ENCODE data around the gene JARID2. TPM values are rescaled to one million over a fixed set of nuclear protein-coding genes. Genes with fewer than 3 reads are reported as not detected.

The JARID2 gene
- polyA plus RNA-seq, 1 donor (not counting 4 experiments of a cell fraction or from before 2014, with no cell fraction given): 11.0 TPM

DNA sequence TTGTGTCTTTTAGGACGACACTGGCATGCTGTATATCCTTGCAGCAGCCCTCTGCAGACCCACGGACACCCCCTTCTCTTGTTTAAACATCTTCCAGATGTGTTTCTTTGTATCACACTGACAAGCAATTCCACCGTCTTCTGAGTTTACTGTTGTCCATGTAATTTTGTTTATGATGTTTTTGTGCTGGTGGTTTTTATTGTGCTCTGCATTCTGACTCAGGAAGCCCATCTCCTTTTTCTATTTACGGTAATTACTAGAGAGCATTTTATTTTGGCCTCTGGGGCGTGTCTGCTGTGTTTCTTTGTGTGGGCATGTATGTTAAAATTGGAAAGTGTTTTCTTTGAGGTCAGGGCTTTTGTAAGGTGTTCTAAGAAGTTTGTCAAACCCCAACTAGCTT, 111.9 kb downstream of the JARID2 start:
- Histone ChIP-seq H3K36me3 (ENCODE audit: control insufficient read depth in 2 of 2, extremely low read depth in 1 of 2, insufficient read depth in 2 of 2, low read length in 2 of 2) (peaks cover 0 to 10% of the 10 kb centered on the region in 2 experiments), H3K4me3 (ENCODE audit: control insufficient read depth in 2 of 3, extremely low read depth in 1 of 3, insufficient read depth in 2 of 3, low read depth in 1 of 3, low read length in 3 of 3) (no peak overlapping the region), H3K79me2 (ENCODE audit: control insufficient read depth, insufficient read depth, low read length) (peaks cover 94% of the 10 kb centered on the region), H3K9me3 (ENCODE audit: control insufficient read depth, low read depth, low read length) (no peaks in the 10 kb centered on the region), H3K9me1 (ENCODE audit: control insufficient read depth, extremely low read depth, insufficient read depth, low read length) (no peaks in the 10 kb centered on the region), H3K27ac (ENCODE audit: control insufficient read depth, insufficient read depth, low read length) (no peak overlapping the region), H4K20me1 (ENCODE audit: control insufficient read depth, extremely low read depth, insufficient read depth, low read length) (peaks cover 8% of the 10 kb centered on the region), H3K4me2 (ENCODE audit: control insufficient read depth, extremely low read depth, insufficient read depth, low read depth, low read length) (no peak overlapping the region), H3K27me3 (ENCODE audit: control insufficient read depth, extremely low read depth, insufficient read depth, low read length) (no peaks in the 10 kb centered on the region), H3K9ac (ENCODE audit: control insufficient read depth, extremely low read depth, insufficient read depth, low read length) (no peak overlapping the region), H3K4me1 (ENCODE audit: control insufficient read depth, extremely low read depth, insufficient read depth, low read length) (peaks cover 7% of the 10 kb centered on the region), H2AFZ (ENCODE audit: control insufficient read depth, low read length) (no peak overlapping the region)
- DNase-seq (ENCODE audit: low read depth, low spot score) (no peak), FAIRE-seq (no peak)
- dilution Hi-C loops (cut with MboI; ENCODE audit: extremely low pct_ligation_motif_present, low sequenced_read_pairs): no loop called here
- TF ChIP-seq, protein P1, sequence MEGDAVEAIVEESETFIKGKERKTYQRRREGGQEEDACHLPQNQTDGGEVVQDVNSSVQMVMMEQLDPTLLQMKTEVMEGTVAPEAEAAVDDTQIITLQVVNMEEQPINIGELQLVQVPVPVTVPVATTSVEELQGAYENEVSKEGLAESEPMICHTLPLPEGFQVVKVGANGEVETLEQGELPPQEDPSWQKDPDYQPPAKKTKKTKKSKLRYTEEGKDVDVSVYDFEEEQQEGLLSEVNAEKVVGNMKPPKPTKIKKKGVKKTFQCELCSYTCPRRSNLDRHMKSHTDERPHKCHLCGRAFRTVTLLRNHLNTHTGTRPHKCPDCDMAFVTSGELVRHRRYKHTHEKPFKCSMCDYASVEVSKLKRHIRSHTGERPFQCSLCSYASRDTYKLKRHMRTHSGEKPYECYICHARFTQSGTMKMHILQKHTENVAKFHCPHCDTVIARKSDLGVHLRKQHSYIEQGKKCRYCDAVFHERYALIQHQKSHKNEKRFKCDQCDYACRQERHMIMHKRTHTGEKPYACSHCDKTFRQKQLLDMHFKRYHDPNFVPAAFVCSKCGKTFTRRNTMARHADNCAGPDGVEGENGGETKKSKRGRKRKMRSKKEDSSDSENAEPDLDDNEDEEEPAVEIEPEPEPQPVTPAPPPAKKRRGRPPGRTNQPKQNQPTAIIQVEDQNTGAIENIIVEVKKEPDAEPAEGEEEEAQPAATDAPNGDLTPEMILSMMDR (optimal IDR thresholded peaks at IDR 0.05 in 1 of 3, IDR thresholded peaks at IDR 0.05 in 1 of 3, conservative IDR thresholded peaks at IDR 0.05 in 1 of 3; ENCODE audit: extremely low read depth in 1 of 3, insufficient read depth in 2 of 3, low read length in 3 of 3): no peak
- no peak for TF ChIP-seq EZH2 (IDR thresholded peaks at IDR 0.05; ENCODE audit: low read length)

DNA sequence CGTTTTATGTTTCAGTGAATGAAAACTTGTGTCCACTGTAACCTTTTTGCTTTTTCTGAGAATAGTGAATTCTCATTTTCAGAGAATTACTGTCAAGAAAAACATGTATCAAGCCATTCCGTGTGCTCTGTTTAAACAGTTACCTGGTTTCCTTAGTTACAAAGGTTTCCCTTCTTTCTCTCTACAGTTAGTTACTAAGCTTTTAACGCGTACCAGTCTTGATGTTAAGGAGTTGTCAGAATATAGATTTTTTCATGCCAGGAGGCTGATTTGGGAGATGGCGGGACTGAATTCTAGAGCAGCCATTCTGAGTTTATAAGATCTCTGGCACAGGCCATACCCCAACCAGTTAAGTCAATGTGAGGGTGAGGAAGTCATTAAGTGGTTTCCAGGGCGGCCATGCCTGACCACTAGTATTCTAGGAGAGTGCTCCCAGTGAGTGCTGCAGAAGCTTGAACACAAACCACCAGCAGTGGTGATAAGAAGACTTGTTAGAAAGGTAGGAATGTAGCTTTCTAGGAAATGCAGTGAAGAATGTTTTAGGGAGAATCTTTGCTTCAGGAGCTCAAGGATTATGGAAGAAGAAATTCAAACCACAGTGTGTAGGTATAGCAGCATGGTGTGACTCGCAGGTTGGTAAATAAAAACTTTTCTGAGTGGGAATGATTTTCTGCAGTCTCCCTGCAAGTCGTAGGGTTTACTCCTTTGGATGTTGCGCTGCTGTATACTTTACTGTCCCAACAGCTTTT, 112.9 kb downstream of the JARID2 start:
- Histone ChIP-seq H3K79me2 (ENCODE audit: control insufficient read depth, insufficient read depth, low read length) (peaks cover 93% of the 10 kb centered on the region), H2AFZ (ENCODE audit: control insufficient read depth, low read length) (no peak overlapping the region), H3K4me3 (ENCODE audit: control insufficient read depth in 2 of 3, extremely low read depth in 1 of 3, insufficient read depth in 2 of 3, low read depth in 1 of 3, low read length in 3 of 3) (no peak overlapping the region), H3K4me2 (ENCODE audit: control insufficient read depth, extremely low read depth, insufficient read depth, low read depth, low read length) (no peak overlapping the region), H3K27me3 (ENCODE audit: control insufficient read depth, extremely low read depth, insufficient read depth, low read length) (no peaks in the 10 kb centered on the region), H3K4me1 (ENCODE audit: control insufficient read depth, extremely low read depth, insufficient read depth, low read length) (peaks cover 4% of the 10 kb centered on the region), H3K36me3 (ENCODE audit: control insufficient read depth in 2 of 2, extremely low read depth in 1 of 2, insufficient read depth in 2 of 2, low read length in 2 of 2) (peaks cover 0 to 10% of the 10 kb centered on the region in 2 experiments), H3K9me3 (ENCODE audit: control insufficient read depth, low read depth, low read length) (no peaks in the 10 kb centered on the region), H3K27ac (ENCODE audit: control insufficient read depth, insufficient read depth, low read length) (no peak overlapping the region), H3K9me1 (ENCODE audit: control insufficient read depth, extremely low read depth, insufficient read depth, low read length) (no peaks in the 10 kb centered on the region), H3K9ac (ENCODE audit: control insufficient read depth, extremely low read depth, insufficient read depth, low read length) (no peak overlapping the region), H4K20me1 (ENCODE audit: control insufficient read depth, extremely low read depth, insufficient read depth, low read length) (peaks cover 8% of the 10 kb centered on the region)
- dilution Hi-C loops (cut with MboI; ENCODE audit: extremely low pct_ligation_motif_present, low sequenced_read_pairs): no loop called here
- FAIRE-seq (no peak), DNase-seq (ENCODE audit: low read depth, low spot score) (no peak)
- TF ChIP-seq EZH2 (IDR thresholded peaks at IDR 0.05; ENCODE audit: low read length): no peak
- TF ChIP-seq, protein P1 (optimal IDR thresholded peaks at IDR 0.05 in 1 of 3, IDR thresholded peaks at IDR 0.05 in 1 of 3, conservative IDR thresholded peaks at IDR 0.05 in 1 of 3; ENCODE audit: extremely low read depth in 1 of 3, insufficient read depth in 2 of 3, low read length in 3 of 3): no peak

Data from keratinocyte (primary cell).